A549 (cell line): ENCODE results near the gene GPR15. TPM values are rescaled to one million over a fixed set of nuclear protein-coding genes. Genes with fewer than 3 reads are reported as not detected.

Experiments used
- ATAC-seq, 2 experiments: fragments of 200-7000 bp in 1 of 2; fragments of >200 bp in 1 of 2; cut with Nextera tagmentation in 1 of 2; cut with Tn5 transposase in 1 of 2; 3 replicates each; pipeline versions ENCODE4 v1.8.0 to v1.9.1; 2018 to 2020; ENCODE audit warnings: mild to moderate bottlenecking in 1 of 2, moderate library complexity in 1 of 2
- CTCF ChIA-PET: fragments of 300-600 bp; sonication (Branson Sonifier 250); formaldehyde crosslinking; extraction: SDS; loops from one replicate; lab custom pipeline; 2021; ENCODE audit warnings: antibody characterized with exemption, inconsistent platforms; lab: Yijun Ruan, JAX
- POLR2A ChIA-PET: fragments of 350-600 bp; formaldehyde crosslinking; extraction: SDS; loops from one replicate; lab custom pipeline; 2021; ENCODE audit warnings: antibody characterized with exemption, inconsistent platforms; lab: Yijun Ruan, JAX
- DNase-seq, 2 experiments: peaks; one replicate each; pipeline versions ENCODE4 v3.0.0 to v3.0.0-alpha.2; 2011 to 2016; ENCODE audit warnings: low read depth in 1 of 2, low spot score in 1 of 2
- FAIRE-seq: peaks from 2 replicates; lab custom pipeline; 2011; peaks lifted over from hg19 to GRCh38; lab: Jason Lieb, UNC
- H3K27ac ChIP-seq, 2 experiments: fragments of >200 bp; sonication (Bioruptor Twin); formaldehyde crosslinking; 3 replicates each; pipeline ENCODE4 v1.5.1; 2016 to 2017
- H3K4me1 ChIP-seq: fragments of >200 bp; sonication (Bioruptor Twin); formaldehyde crosslinking; 3 replicates; pipeline ENCODE4 v1.6.1; 2016
- H3K4me2 ChIP-seq: fragments of >200 bp; sonication (Bioruptor Twin); formaldehyde crosslinking; 3 replicates; pipeline ENCODE4 v1.6.1; 2016
- H3K4me3 ChIP-seq: fragments of >200 bp; sonication (Bioruptor Twin); formaldehyde crosslinking; 3 replicates; pipeline ENCODE4 v1.5.1; 2016
- H3K9me3 ChIP-seq: fragments of >200 bp; sonication (Bioruptor Twin); formaldehyde crosslinking; 3 replicates; pipeline ENCODE4 v1.6.1; 2016
- CBX8 ChIP-seq: fragments of 200-600 bp; sonication (generic); IDR thresholded peaks from 2 replicates; pipeline ENCODE4 v1.6.1; 2016
- CHD4 ChIP-seq: fragments of 200-600 bp; sonication (generic); IDR thresholded peaks from 2 replicates; pipeline ENCODE4 v1.6.1; 2016; ENCODE audit warnings: antibody characterized with exemption, mild to moderate bottlenecking, borderline replicate concordance
- EHMT2 ChIP-seq: fragments of 200-600 bp; sonication (generic); IDR thresholded peaks from 2 replicates; pipeline ENCODE4 v1.6.1; 2016; ENCODE audit warnings: antibody characterized with exemption, low read depth, mild to moderate bottlenecking, moderate library complexity
- FOSB ChIP-seq: fragments of 250-450 bp; sonication (Bioruptor Pico); IDR thresholded peaks from 2 replicates; pipeline ENCODE4 v1.5.0; 2020; ENCODE audit warnings: mild to moderate bottlenecking, moderate library complexity
- FOSL2 ChIP-seq, 2 experiments: fragments of 450-650 bp in 1 of 2; fragments of >200 bp in 1 of 2; sonication (Bioruptor Twin) in 1 of 2; formaldehyde crosslinking; IDR thresholded peaks; 2 replicates each; pipeline versions ENCODE4 v1.5.0 to v1.6.1; 2016 to 2020; ENCODE audit warnings: mild to moderate bottlenecking in 1 of 2, moderate library complexity in 1 of 2
- FOXS1 ChIP-seq: fragments of 250-450 bp; sonication (Bioruptor Pico); IDR thresholded peaks from 2 replicates; pipeline ENCODE4 v1.5.0; 2020; ENCODE audit warnings: mild to moderate bottlenecking, moderate library complexity
- HEYL ChIP-seq: fragments of 250-450 bp; sonication (Bioruptor Pico); IDR thresholded peaks from 2 replicates; pipeline ENCODE4 v1.8.0; 2021; ENCODE audit warnings: mild to moderate bottlenecking, moderate library complexity
- HOXB13 ChIP-seq: fragments of 250-450 bp; sonication (Bioruptor Pico); IDR thresholded peaks from 2 replicates; pipeline ENCODE4 v1.5.0; 2020; ENCODE audit warnings: low read depth, mild to moderate bottlenecking, moderate library complexity
- MAFK ChIP-seq: fragments of 450-650 bp; IDR thresholded peaks from 2 replicates; pipeline ENCODE4 v1.6.1; 2014; ENCODE audit not compliant: partially characterized antibody
- MAZ ChIP-seq: fragments of 150-350 bp; IDR thresholded peaks from 2 replicates; pipeline ENCODE4 v1.6.1; 2014; ENCODE audit warnings: antibody characterized with exemption, low read depth, low read length, borderline replicate concordance
- NFE2L2 ChIP-seq: fragments of 150-350 bp; conservative IDR thresholded peaks from 2 replicates; pipeline ENCODE4 v1.6.1; 2014; ENCODE audit warnings: low read length
- NPAS2 ChIP-seq: fragments of 250-450 bp; sonication (Bioruptor Pico); IDR thresholded peaks from 2 replicates; pipeline ENCODE4 v1.8.0; 2022; ENCODE audit warnings: mild to moderate bottlenecking, moderate library complexity, borderline replicate concordance
- POLR2AphosphoS2 ChIP-seq: conservative IDR thresholded peaks from 2 replicates; pipeline ENCODE4 v1.6.1; 2012; ENCODE audit warnings: low read length, improper control_type of control experiment, inconsistent platforms
- RNF2 ChIP-seq: fragments of 200-600 bp; sonication (generic); IDR thresholded peaks from 2 replicates; pipeline ENCODE4 v1.6.1; 2016; ENCODE audit warnings: low read depth, mild to moderate bottlenecking, antibody characterized with exemption, moderate library complexity, borderline replicate concordance
- SMC3 ChIP-seq: fragments of >200 bp; sonication (Bioruptor Twin); formaldehyde crosslinking; IDR thresholded peaks from 3 replicates; pipeline ENCODE4 v1.6.1; 2018; ENCODE audit warnings: inconsistent platforms
- ZC3H11A ChIP-seq: fragments of 450-650 bp; IDR thresholded peaks from 2 replicates; pipeline ENCODE4 v1.6.1; 2014; ENCODE audit warnings: antibody characterized with exemption, mild to moderate bottlenecking
- ZNF302 ChIP-seq: fragments of 250-450 bp; sonication (Bioruptor Pico); IDR thresholded peaks from 2 replicates; pipeline ENCODE4 v1.9.0; 2021; ENCODE audit warnings: inconsistent platforms, mild to moderate bottlenecking, moderate library complexity
- ZSCAN20 ChIP-seq: fragments of 250-450 bp; sonication (Bioruptor Pico); IDR thresholded peaks from 2 replicates; pipeline ENCODE4 v1.8.0; 2022; ENCODE audit warnings: mild to moderate bottlenecking, moderate library complexity
- WGBS: methylation state at CpG from one replicate; pipeline ENCODE4 v1.1.6; 2017; ENCODE audit errors: missing lambda C conversion rate; 5-methylcytosine and 5-hydroxymethylcytosine counted together
- polyA plus RNA-seq, 4 experiments: library from polyadenylated mRNA; depleted of rRNA in 3 of 4; stranded (reverse); fragments of >200 nt; fragmentation: RNase III in 1 of 4; extraction: RNeasy Plus Mini Kit Qiagen cat#74134 plus additional on column Dnase treatment in 1 of 4; gene quantifications; 2 replicates in 3 of 4; 3 replicates in 1 of 4; pipeline ENCODE4 v1.2.3, GENCODE V29; 2011 to 2017
- TF ChIP-seq, protein P1 (sequence below): fragments of 200-600 bp; sonication (generic); IDR thresholded peaks from 2 replicates; pipeline ENCODE4 v1.6.1; 2016; ENCODE audit warnings: antibody characterized with exemption, mild to moderate bottlenecking, moderate library complexity
- TF ChIP-seq, protein P2 (sequence below): IDR thresholded peaks from 2 replicates; pipeline ENCODE4 v1.6.1; 2012; ENCODE audit warnings: low read depth, borderline replicate concordance
- TF ChIP-seq, protein P3 (sequence below): fragments of >200 bp; sonication (Bioruptor Twin); formaldehyde crosslinking; IDR thresholded peaks from 2 replicates; pipeline ENCODE4 v1.6.1; 2016
- TF ChIP-seq, protein P4 (sequence below): IDR thresholded peaks from 2 replicates; pipeline ENCODE4 v1.6.1; 2012
- TF ChIP-seq, protein P5 (sequence below): fragments of >200 bp; sonication (Bioruptor Twin); formaldehyde crosslinking; IDR thresholded peaks from 3 replicates; pipeline ENCODE4 v1.5.1; 2016

The GPR15 gene
- polyA plus RNA-seq, 2 of the 4 experiments (the other 2 are of a cell fraction), result not detected

DNA sequence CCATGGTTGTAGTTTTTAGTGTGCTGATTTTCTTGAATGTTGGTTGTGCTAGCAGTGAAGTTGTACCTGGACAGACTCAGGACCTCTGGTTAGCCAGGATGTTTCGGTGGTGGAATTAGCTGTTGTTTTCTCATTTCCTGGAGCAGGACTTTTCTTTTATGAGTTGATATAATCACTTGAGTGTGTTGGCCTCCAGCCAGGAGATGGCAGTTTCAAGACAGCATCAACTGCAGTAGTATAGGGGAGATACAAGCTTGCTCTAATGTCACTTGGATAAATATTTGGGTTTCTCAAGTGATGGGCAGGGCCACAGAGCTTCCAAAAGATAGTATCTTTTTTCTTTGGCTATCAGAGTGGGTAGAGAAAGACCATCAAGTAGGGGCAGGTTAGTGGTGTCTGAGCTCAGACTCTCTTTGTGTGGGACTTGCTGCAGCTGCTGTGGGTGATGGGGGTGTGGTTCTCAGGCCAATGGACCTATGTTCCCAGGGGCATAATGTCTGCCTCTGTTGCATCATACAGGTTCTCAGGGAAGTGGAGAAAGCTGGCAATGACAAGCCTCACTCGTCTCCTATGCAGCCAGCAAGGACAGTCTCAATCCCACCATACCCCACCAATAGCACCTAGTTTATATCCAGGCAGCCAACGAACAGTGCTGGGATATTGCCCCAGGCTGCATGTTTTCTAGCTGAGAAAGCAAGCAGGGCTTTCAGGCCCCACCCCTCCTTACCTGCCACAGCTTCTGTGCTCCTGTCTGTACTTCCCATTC, 48.9 kb upstream of the GPR15 start (continued):
- TF ChIP-seq MAZ, result no peak

DNA sequence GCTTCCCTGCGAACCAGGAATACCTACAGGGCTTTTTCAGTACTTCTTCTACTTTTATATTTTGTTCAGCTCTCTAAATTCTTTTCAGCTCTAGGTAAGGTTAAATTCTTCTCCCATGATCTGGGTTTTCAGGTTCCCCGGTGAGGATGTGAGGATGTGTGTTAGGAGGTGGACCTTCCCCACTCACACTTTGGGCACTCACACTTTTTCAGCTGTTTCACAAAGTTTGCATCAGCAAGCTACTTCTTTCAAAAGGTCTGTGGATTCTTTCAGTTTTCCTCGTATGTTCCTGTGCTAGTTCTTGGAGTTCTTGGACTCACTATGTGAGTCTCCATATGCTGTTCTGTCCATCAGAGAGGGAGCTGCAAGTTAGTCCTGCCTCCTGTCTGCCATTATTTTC, 48.2 kb upstream of the GPR15 start:
- CTCF ChIA-PET, result interaction anchor here (0.7 kb wide), 1 partner anchor 52 kb away, joined by 3 read pairs; no protein-coding TSS in a partner anchor
- 9% methylated on average over 3 of the region's 3 CpGs for WGBS
- Histone ChIP-seq H3K27ac (no peak overlapping the region), H3K9me3 (no peaks in the 10 kb centered on the region), H3K4me2 (no peak overlapping the region), H3K4me1 (no peaks in the 10 kb centered on the region), H3K4me3 (no peak overlapping the region)
- TF ChIP-seq MAFK, result no peak
- TF ChIP-seq EHMT2, result no peak
- TF ChIP-seq, protein P1, sequence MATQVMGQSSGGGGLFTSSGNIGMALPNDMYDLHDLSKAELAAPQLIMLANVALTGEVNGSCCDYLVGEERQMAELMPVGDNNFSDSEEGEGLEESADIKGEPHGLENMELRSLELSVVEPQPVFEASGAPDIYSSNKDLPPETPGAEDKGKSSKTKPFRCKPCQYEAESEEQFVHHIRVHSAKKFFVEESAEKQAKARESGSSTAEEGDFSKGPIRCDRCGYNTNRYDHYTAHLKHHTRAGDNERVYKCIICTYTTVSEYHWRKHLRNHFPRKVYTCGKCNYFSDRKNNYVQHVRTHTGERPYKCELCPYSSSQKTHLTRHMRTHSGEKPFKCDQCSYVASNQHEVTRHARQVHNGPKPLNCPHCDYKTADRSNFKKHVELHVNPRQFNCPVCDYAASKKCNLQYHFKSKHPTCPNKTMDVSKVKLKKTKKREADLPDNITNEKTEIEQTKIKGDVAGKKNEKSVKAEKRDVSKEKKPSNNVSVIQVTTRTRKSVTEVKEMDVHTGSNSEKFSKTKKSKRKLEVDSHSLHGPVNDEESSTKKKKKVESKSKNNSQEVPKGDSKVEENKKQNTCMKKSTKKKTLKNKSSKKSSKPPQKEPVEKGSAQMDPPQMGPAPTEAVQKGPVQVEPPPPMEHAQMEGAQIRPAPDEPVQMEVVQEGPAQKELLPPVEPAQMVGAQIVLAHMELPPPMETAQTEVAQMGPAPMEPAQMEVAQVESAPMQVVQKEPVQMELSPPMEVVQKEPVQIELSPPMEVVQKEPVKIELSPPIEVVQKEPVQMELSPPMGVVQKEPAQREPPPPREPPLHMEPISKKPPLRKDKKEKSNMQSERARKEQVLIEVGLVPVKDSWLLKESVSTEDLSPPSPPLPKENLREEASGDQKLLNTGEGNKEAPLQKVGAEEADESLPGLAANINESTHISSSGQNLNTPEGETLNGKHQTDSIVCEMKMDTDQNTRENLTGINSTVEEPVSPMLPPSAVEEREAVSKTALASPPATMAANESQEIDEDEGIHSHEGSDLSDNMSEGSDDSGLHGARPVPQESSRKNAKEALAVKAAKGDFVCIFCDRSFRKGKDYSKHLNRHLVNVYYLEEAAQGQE, result no peak
- TF ChIP-seq, protein P2, sequence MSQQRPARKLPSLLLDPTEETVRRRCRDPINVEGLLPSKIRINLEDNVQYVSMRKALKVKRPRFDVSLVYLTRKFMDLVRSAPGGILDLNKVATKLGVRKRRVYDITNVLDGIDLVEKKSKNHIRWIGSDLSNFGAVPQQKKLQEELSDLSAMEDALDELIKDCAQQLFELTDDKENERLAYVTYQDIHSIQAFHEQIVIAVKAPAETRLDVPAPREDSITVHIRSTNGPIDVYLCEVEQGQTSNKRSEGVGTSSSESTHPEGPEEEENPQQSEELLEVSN, result no peak
- no peak for TF ChIP-seq FOXS1 (CRISPR knock-in tag)
- TF ChIP-seq ZC3H11A, result no peak
- TF ChIP-seq RNF2, result no peak
- no peak for TF ChIP-seq ZNF302
- no peak for TF ChIP-seq HOXB13 (CRISPR knock-in tag)
- no peak for TF ChIP-seq NPAS2 (CRISPR knock-in tag)
- TF ChIP-seq, protein P3, sequence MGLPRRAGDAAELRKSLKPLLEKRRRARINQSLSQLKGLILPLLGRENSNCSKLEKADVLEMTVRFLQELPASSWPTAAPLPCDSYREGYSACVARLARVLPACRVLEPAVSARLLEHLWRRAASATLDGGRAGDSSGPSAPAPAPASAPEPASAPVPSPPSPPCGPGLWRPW, result no peak
- TF ChIP-seq CBX8, result no peak
- TF ChIP-seq CHD4, result no peak
- no peak for TF ChIP-seq HEYL
- TF ChIP-seq FOSB (CRISPR knock-in tag), result no peak
- TF ChIP-seq MAZ, result no peak
- TF ChIP-seq FOSL2 (IDR thresholded peaks at IDR 0.05), result no peak
- no peak for TF ChIP-seq FOSL2 (CRISPR knock-in tag; IDR thresholded peaks at IDR 0.05)
- TF ChIP-seq NFE2L2, result no peak
- TF ChIP-seq, protein P4, sequence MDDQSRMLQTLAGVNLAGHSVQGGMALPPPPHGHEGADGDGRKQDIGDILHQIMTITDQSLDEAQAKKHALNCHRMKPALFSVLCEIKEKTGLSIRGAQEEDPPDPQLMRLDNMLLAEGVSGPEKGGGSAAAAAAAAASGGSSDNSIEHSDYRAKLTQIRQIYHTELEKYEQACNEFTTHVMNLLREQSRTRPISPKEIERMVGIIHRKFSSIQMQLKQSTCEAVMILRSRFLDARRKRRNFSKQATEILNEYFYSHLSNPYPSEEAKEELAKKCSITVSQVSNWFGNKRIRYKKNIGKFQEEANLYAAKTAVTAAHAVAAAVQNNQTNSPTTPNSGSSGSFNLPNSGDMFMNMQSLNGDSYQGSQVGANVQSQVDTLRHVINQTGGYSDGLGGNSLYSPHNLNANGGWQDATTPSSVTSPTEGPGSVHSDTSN, result no peak
- POLR2A ChIA-PET, result no interaction called here
- no peak for ATAC-seq
- FAIRE-seq, result no peak
- DNase-seq, result no peak

DNA sequence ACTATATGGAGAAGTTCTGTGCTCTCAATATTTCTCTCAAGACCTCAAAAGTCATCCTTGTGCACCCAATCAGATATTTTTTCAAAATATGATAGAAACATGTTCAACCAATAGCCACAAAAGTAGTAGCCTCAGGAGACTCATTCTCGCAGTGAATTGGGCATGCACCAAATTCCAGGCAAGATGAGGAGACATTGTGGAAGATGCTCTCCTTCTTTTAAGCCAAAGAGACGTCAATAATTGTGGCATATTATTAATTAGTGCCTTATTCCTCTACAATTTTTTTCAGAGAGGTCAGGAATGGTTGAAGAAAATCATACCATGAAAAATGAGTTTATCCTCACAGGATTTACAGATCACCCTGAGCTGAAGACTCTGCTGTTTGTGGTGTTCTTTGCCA, 34.4 kb upstream of the GPR15 start, which contains the start of gene OR5K2:
Gene OR5K2 (plus strand): TSS at position 301 of the 400 bp plus-strand sequence. CDS start 0 bp downstream, at position 301.
- no peaks in the 10 kb centered on the region for H3K9me3 ChIP-seq
- H3K4me3 ChIP-seq, result no peak within 1 kb of the TSS
- WGBS, result 28% methylated on average over 2 of the region's 2 CpGs
- ATAC-seq (no peak), FAIRE-seq (no peak), DNase-seq (no peak)
- POLR2A ChIA-PET, result no interaction called here
- no peak within 1 kb of the TSS for H3K4me2 ChIP-seq
- H3K27ac ChIP-seq, result no peak within 1 kb of the TSS
- CTCF ChIA-PET, result no interaction called here
- H3K4me1 ChIP-seq, result no peaks in the 10 kb centered on the region
- TF ChIP-seq, protein P5, sequence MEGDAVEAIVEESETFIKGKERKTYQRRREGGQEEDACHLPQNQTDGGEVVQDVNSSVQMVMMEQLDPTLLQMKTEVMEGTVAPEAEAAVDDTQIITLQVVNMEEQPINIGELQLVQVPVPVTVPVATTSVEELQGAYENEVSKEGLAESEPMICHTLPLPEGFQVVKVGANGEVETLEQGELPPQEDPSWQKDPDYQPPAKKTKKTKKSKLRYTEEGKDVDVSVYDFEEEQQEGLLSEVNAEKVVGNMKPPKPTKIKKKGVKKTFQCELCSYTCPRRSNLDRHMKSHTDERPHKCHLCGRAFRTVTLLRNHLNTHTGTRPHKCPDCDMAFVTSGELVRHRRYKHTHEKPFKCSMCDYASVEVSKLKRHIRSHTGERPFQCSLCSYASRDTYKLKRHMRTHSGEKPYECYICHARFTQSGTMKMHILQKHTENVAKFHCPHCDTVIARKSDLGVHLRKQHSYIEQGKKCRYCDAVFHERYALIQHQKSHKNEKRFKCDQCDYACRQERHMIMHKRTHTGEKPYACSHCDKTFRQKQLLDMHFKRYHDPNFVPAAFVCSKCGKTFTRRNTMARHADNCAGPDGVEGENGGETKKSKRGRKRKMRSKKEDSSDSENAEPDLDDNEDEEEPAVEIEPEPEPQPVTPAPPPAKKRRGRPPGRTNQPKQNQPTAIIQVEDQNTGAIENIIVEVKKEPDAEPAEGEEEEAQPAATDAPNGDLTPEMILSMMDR, result no peak
- no peak for TF ChIP-seq FOSL2 (IDR thresholded peaks at IDR 0.05)
- no peak for TF ChIP-seq FOSL2 (CRISPR knock-in tag; IDR thresholded peaks at IDR 0.05)
- TF ChIP-seq POLR2AphosphoS2, result no peak
- TF ChIP-seq, protein P2, result no peak
- TF ChIP-seq MAZ, result no peak
- no peak for TF ChIP-seq ZSCAN20 (CRISPR knock-in tag)
- TF ChIP-seq NFE2L2, result no peak
- TF ChIP-seq SMC3, result no peak
- no peak for TF ChIP-seq NPAS2 (CRISPR knock-in tag)
